Trophoblast cell (in vitro differentiated cells and primary cell): ENCODE data around the gene ZBTB21.

Experiments
- DNase-seq, 2 donors: peaks; one replicate each; pipeline ENCODE4 v3.0.0-alpha.2; 2016
- H2AFZ ChIP-seq: 2 replicates; pipeline ENCODE4 v1.6.1; 2013; ENCODE audit warnings: low read length, moderate library complexity, mild to moderate bottlenecking; ENCODE audit not compliant: insufficient read depth, poor library complexity
- H2AK5ac ChIP-seq: 2 replicates; pipeline ENCODE4 v1.6.1; 2013; ENCODE audit warnings: mild to moderate bottlenecking, low read length
- H2BK120ac ChIP-seq: 2 replicates; pipeline ENCODE4 v1.6.1; 2013; ENCODE audit warnings: low read length, mild to moderate bottlenecking, moderate library complexity; ENCODE audit not compliant: insufficient read depth, poor library complexity
- H2BK12ac ChIP-seq: 2 replicates; pipeline ENCODE4 v1.6.1; 2013; ENCODE audit warnings: mild to moderate bottlenecking, low read length, moderate library complexity
- H2BK5ac ChIP-seq: 2 replicates; pipeline ENCODE4 v1.6.1; 2013; ENCODE audit warnings: low read length, low read depth, moderate library complexity, mild to moderate bottlenecking; ENCODE audit not compliant: poor library complexity
- H3K14ac ChIP-seq: 2 replicates; pipeline ENCODE4 v1.6.1; 2013; ENCODE audit warnings: mild to moderate bottlenecking, low read length
- H3K18ac ChIP-seq: 2 replicates; pipeline ENCODE4 v1.6.1; 2013; ENCODE audit warnings: mild to moderate bottlenecking, low read length
- H3K23ac ChIP-seq: 2 replicates; pipeline ENCODE4 v1.6.1; 2013; ENCODE audit warnings: low read length
- H3K27ac ChIP-seq: 2 replicates; pipeline ENCODE4 v1.5.1; 2013; ENCODE audit warnings: low read depth, mild to moderate bottlenecking, inconsistent platforms, low read length, moderate library complexity
- H3K27me3 ChIP-seq: 2 replicates; pipeline ENCODE4 v1.6.1; 2013; ENCODE audit warnings: inconsistent platforms, mild to moderate bottlenecking, low read length, moderate library complexity; ENCODE audit not compliant: insufficient read depth
- H3K36me3 ChIP-seq, 2 experiments: 1 replicate in 1 of 2; 2 replicates in 1 of 2; pipeline ENCODE4 v1.6.1; 2013; ENCODE audit warnings: low read length in 2 of 2, mild to moderate bottlenecking in 2 of 2, moderate library complexity in 1 of 2; ENCODE audit not compliant: insufficient read depth in 2 of 2, control insufficient read depth in 1 of 2
- H3K4ac ChIP-seq: 2 replicates; pipeline ENCODE4 v1.6.1; 2013; ENCODE audit warnings: low read depth, mild to moderate bottlenecking, low read length, moderate library complexity
- H3K4me1 ChIP-seq, 2 experiments: 1 replicate in 1 of 2; 2 replicates in 1 of 2; pipeline ENCODE4 v1.6.1; 2013; ENCODE audit warnings: low read length in 2 of 2, mild to moderate bottlenecking in 2 of 2, moderate library complexity in 1 of 2; ENCODE audit not compliant: insufficient read depth in 2 of 2, control insufficient read depth in 1 of 2
- H3K4me2 ChIP-seq: 2 replicates; pipeline ENCODE4 v1.6.1; 2013; ENCODE audit warnings: inconsistent platforms, mild to moderate bottlenecking, low read length, moderate library complexity
- H3K4me3 ChIP-seq: 2 replicates; pipeline ENCODE4 v1.5.1; 2013; ENCODE audit warnings: mild to moderate bottlenecking, low read depth, low read length, inconsistent platforms
- H3K79me1 ChIP-seq: one replicate; pipeline ENCODE4 v1.6.1; 2013; ENCODE audit warnings: low read length
- H3K79me2 ChIP-seq: 2 replicates; pipeline ENCODE4 v1.6.1; 2013; ENCODE audit warnings: low read length, mild to moderate bottlenecking; ENCODE audit not compliant: control insufficient read depth, insufficient read depth, poor library complexity
- H3K9ac ChIP-seq: 2 replicates; pipeline ENCODE4 v1.6.1; 2013; ENCODE audit warnings: mild to moderate bottlenecking, low read length
- H3K9me3 ChIP-seq: 2 replicates; pipeline ENCODE4 v1.6.1; 2013; ENCODE audit warnings: low read depth, mild to moderate bottlenecking, control low read depth, inconsistent platforms, low read length; ENCODE audit not compliant: insufficient read depth
- H4K12ac ChIP-seq: 2 replicates; pipeline ENCODE4 v1.6.1; 2013; ENCODE audit warnings: low read depth, mild to moderate bottlenecking, low read length, moderate library complexity
- H4K8ac ChIP-seq: 2 replicates; pipeline ENCODE4 v1.6.1; 2013; ENCODE audit warnings: low read depth, mild to moderate bottlenecking, low read length, moderate library complexity
- H4K91ac ChIP-seq: one replicate; pipeline ENCODE4 v1.6.1; 2013; ENCODE audit warnings: low read depth, mild to moderate bottlenecking, low read length, moderate library complexity
- WGBS: extraction: QIAGEN DNeasy Blood & Tissue Kit; methylation state at CpG from one replicate; pipeline ENCODE4 v1.1.7; 2013; ENCODE audit warnings: missing lambda C conversion rate; ENCODE audit not compliant: insufficient read length, insufficient coverage; ENCODE audit errors: extremely low coverage; 5-methylcytosine and 5-hydroxymethylcytosine counted together

The ZBTB21 gene

GRCh38 chr21:41939391-41939790, 70.8 kb downstream of the ZBTB21 start:
- Histone ChIP-seq H3K18ac (no peak overlapping the region), H3K9me3 (no peaks in the 10 kb centered on the region), H3K4ac (no peak overlapping the region), H3K27me3 (no peaks in the 10 kb centered on the region), H4K12ac (no peak overlapping the region), H4K91ac (no peak overlapping the region), H3K9ac (no peak overlapping the region), H3K79me1 (no peaks in the 10 kb centered on the region), H3K4me3 (no peak overlapping the region), H2AK5ac (no peak overlapping the region), H2AFZ (no peak overlapping the region), H3K36me3 (no peaks in the 10 kb centered on the region), H3K27ac (no peak overlapping the region), H3K4me1 (no peaks in the 10 kb centered on the region), H3K4me2 (no peak overlapping the region), H2BK5ac (no peak overlapping the region), H2BK120ac (no peak overlapping the region), H4K8ac (no peak overlapping the region), H3K14ac (no peak overlapping the region), H3K79me2 (no peaks in the 10 kb centered on the region), H2BK12ac (no peak overlapping the region), H3K23ac (no peak overlapping the region)
- WGBS, result no CpG with 5 or more reads among the region's 8 CpGs
- no peak for DNase-seq
